Testis (tissue), 2 donors: ENCODE results near the gene KCNH4.

Source experiments
- POLR2A ChIP-seq: fragments of 450-650 bp; IDR thresholded peaks from one replicate; pipeline ENCODE4 v1.6.1; 2017; ENCODE audit warnings: antibody characterized with exemption, mild to moderate bottlenecking, moderate library complexity
- TF ChIP-seq, protein P1 (sequence below), 3 experiments: fragments of 450-650 bp in 2 of 3; fragments of 200-600 bp in 1 of 3; sonication (generic) in 1 of 3; IDR thresholded peaks; one replicate each; pipeline ENCODE4 v1.5.1; 2016 to 2019; ENCODE audit warnings: antibody characterized with exemption in 3 of 3, mild to moderate bottlenecking in 2 of 3, moderate library complexity in 1 of 3

DNA sequence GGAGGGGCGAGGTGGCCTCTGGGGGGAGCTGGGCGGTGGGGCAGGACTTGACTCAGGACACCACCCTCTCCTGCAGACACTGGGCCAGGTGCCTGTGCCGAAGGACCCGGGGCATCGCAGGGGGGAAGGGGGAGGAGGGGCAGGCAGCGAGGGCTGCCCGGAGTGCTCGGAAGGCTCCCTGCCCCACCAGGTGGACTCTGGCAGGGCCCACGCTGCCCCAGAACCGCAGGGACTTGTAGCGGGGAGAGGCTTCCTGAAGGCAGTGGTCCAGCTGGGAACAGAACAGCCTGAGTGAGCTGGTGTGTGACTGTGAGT is 8.7 kb upstream of the KCNH4 start:
- TF ChIP-seq, protein P1, sequence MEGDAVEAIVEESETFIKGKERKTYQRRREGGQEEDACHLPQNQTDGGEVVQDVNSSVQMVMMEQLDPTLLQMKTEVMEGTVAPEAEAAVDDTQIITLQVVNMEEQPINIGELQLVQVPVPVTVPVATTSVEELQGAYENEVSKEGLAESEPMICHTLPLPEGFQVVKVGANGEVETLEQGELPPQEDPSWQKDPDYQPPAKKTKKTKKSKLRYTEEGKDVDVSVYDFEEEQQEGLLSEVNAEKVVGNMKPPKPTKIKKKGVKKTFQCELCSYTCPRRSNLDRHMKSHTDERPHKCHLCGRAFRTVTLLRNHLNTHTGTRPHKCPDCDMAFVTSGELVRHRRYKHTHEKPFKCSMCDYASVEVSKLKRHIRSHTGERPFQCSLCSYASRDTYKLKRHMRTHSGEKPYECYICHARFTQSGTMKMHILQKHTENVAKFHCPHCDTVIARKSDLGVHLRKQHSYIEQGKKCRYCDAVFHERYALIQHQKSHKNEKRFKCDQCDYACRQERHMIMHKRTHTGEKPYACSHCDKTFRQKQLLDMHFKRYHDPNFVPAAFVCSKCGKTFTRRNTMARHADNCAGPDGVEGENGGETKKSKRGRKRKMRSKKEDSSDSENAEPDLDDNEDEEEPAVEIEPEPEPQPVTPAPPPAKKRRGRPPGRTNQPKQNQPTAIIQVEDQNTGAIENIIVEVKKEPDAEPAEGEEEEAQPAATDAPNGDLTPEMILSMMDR (IDR thresholded peaks at IDR 0.05) = no peak
- TF ChIP-seq POLR2A = no peak
